GM21723 (cell line): ENCODE data around the gene DLG5.

Experiments
- ATAC-seq: cut with Tn5 transposase; IDR thresholded peaks from one replicate; pipeline ENCODE4 v1.9.1; 2021; ENCODE audit warnings: mild to moderate bottlenecking, moderate library complexity; ENCODE audit not compliant: unreplicated experiment

DLG5 gene

DNA sequence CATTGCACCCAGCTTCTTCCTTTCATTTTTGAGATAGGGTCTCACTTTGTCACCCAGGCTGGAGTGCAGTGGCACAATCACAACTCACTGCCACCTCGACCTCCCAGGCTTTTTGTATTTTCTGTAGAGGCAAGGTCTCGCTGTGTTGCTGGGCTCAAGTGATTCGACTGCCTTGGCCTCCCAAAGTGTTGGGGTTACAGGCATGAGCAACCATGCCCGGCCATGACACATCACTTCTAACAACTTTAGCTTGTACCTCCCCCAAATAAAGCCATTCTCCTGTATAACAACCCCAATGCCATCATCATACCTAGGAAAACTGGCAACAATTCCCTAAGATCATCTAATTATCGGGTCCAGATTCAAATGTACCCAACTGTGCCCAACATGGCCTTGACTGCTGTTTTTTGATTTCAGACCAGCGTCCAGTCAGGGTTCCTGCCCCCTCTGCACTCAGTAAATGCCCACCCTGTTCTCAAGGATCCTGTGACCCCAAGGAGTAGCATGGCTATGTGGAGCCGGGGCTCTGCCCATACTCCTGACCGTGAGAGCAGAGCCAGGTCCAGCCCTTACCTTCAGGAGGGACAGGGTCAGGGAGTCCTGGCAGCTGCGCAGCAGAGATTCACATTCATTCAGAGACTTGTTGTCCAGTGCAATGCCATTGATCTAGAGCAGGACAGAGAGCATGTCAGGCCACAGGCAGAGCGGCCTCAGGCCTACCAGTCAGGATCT is 102.6 kb downstream of the DLG5 start:
- ATAC-seq = no peak

DNA sequence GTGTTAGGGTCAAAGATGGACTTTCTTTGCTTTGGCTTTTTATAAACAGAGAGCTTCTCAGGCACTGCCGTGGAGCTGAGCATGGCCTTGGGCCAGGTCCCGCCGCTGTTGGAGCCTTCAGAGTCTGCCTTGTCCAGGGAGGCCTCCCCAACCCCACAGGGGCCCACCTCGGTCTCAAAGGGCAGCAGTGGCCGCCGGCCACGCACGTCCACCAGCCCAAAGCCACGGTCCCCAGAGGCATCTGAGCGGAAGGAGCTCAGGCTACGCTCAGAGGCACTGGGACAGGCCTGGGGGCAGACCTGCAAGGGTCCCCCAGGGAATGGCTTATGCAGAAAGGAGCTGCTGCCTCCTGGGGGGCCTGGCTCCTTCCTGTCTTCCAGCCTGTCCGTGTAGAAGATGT is 105.0 kb downstream of the DLG5 start:
- ATAC-seq = no peak

DNA sequence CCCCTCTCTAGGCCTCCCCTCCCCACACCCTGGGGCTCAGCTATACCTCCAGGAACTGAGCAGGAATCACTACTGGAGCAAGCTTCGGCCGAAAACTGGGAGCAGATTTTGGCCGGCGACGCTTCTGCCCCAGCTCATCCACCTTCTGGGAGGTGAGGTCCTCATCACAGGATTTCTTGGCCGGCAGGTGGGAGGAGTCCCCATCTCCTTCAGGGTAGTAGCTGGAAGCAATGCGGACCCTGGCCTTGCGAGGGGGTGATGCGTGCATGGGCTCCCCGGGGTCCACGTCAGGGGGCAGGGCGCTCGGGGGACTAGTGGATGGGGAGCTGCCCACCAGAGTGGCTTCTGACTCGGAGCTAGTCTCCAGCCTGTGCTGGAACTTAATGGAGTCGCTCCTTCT is 105.5 kb downstream of the DLG5 start:
- no peak for ATAC-seq

GRCh38 chr10:77820349-77820748 is 106.2 kb downstream of the DLG5 start:
- ATAC-seq = no peak

- no peak for ATAC-seq
Observed at GRCh38 chr10:77819210-77820112, 107.1 kb downstream of the DLG5 start.

- ATAC-seq = no peak
Observed at GRCh38 chr10:77818378-77818777, 108.2 kb downstream of the DLG5 start.

DNA sequence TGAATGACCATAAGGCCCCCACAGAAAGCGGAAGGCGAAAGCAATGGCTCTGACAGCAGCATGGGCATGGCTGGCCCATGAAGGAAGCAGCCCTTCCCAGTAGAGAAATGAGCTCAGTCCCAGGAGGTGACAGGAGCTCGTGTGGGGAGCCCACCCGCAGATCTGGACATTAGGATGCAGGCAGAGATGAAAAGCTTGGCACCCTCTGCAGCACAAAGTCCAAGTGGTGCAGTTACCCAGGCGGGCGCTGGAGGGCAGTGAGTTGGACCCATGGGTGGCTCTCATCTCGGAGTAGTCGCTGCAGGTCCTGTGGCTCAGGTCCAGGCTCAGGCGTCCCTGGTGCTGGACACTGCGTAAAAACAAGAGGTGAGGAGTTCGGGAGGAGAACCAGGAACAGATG is 109.0 kb downstream of the DLG5 start:
- ATAC-seq = no peak

GRCh38 chr10:77816311-77816710 is 110.2 kb downstream of the DLG5 start:
- no peak for ATAC-seq

DNA sequence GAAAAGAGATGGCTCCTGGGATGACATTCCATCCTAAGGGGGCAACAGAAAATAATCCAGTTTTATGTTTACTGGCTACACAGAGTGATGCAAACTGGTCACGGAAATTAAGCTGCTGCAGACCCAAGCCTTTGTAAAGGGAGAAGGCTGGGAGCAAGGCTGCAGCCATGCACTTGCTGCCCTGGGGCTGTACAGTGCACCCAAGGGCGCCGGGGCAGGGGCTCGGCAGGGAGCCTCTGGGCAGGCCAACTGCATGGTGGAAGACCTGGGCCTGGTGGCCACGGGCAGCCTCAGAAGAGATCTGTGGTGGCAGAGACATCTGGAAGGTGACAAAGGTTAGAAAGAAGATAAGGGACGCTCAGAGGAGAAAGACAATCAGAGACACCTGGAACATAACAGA is 113.8 kb downstream of the DLG5 start:
- no peak for ATAC-seq

DNA sequence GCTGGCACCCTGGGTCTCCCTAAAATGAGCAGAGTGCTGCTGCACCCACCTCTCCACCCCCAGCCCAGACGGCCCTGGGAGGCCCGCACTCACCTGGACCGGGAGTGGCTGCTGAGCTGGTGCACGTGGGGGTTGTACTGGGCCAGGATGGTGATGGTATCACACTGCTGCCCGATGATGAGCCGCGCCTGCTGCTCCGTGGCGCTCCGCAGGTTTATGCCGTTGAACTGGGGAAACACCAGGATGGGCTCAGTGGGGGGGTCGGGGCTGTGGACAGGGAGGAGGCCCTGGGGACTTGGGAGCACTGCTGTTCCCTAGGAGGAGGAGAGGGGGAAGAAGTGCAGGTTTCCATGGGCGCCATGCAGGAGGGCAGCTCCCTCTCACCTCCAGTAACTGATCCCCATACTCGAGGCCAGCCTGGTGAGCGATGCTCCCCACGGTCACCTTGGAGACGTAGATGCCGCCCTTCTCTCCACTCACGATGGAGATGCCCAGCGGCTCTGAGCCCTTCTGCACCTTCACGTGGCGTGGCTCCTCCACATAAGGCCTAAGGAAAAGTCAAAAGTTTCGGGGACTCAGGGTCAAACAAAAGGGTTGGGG is 114.6 kb downstream of the DLG5 start:
- ATAC-seq = no peak

DNA sequence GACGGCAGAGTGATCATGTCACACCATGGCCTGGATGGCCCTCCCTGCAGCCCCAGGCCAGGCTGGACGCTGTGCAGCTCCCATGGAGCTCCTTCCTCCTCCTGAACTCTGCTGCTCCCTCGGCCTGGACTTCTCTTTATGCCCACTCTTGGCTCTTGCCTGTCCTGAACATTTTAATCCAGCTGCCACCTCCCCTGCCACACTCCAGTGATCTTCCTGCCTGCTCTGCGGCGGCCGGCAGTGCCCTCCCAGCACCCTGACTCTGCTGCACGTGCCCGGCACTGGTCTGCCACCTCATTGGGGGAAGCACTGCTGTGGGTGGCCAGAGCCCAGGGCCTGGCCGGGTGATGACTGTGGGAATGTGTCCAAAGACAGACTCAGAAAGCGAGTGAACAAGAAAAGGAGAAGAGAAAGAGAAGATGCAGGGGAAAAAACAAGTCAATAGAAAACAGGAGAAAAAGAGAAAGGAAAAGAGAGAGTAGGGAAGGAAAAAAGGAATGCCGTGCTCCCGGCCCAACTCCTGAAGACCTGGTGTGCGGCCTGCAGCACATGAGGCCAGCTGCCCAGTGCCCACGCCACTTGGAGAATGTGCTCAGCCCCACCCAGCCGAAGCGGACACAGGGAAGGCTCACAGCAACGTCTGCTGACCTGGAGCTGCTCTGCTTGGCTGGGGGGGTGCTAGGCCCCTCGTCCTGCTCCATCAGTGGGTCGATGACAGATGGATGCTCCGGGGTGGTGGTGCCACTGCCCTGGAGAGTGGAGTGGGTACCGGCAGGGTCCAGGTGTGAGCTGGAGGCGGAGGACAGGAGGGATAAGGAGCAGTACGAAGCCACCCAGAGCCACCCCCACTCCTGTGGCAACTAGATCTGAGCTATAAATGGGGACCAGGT is 115.9 kb downstream of the DLG5 start:
- no peak for ATAC-seq

DNA sequence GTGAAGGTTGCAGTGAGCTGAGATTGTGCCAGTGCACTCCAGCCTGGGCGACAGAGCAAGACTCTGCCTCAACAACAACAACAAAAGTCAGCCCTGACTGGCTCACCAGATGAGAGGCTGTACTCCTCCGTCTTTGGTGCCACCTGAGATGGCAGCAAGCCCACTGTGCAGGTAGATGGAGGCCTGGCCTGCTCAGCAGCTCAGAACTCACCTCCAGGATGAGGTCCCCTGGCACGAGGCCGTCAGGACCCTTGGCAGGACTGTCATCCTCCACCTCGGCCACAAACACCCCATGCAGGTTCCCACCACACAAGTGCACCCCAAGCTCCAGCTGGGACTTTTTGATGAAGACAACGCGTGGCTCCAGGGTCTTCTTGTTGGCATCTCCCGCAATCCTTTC is 117.2 kb downstream of the DLG5 start:
- no peak for ATAC-seq

- ATAC-seq = no peak
Observed at GRCh38 chr10:77807706-77808105, 118.8 kb downstream of the DLG5 start.

DNA sequence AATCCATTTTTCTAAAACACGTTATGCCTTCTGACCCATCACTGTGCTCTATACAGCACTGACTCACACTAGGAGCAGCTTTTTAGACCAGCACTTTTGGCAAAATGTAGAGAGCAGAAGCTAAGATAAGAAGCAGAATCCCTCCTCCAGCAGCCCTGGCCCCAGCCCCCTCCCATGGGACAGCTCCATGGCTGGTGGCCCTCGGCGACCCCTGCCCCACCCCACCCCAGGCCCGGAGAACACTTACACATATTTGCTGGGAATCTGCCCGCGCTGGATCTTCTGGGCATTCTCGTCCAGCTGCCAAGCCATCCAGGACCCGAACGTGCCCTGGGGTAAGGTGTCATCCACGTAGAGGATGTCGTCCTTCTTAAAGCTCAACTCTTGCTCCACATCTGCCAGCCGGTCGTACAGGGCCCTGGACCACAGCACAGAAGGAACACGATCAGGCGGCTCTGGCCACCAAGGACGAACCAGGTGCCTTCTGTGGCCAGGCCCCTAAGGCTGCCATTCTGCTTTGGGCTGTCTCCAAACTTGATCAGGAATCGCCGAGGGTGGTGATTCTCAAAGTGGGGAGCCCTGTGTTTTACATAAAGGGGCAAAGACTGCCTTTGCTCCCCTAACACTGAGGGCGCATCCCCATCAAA is 119.9 kb downstream of the DLG5 start:
- no peak for ATAC-seq

GRCh38 chr10:77805676-77806075 is 120.9 kb downstream of the DLG5 start:
- no peak for ATAC-seq

DNA sequence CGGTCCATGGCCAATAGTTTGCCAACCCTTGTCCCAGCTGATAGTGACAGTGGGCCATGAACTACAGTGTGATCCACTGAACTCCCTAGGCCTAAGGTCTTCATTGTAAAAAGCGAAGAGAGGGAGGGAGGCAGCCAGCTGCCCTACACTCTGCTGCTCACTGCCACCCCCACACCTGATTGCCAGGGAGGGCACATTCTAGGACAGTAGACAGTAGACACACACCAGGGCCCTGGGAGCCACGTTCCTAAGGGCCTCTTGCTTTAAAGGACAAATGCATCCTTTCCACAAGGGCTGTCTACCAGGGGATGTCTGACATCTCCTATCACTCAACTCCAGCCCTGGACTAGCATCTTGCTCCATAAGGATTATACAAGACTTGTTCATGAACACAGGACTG is 122.2 kb downstream of the DLG5 start:
- ATAC-seq = no peak

- ATAC-seq = peak; percentile 89
Observed at GRCh38 chr10:77801474-77802161, 124.9 kb downstream of the DLG5 start.

DNA sequence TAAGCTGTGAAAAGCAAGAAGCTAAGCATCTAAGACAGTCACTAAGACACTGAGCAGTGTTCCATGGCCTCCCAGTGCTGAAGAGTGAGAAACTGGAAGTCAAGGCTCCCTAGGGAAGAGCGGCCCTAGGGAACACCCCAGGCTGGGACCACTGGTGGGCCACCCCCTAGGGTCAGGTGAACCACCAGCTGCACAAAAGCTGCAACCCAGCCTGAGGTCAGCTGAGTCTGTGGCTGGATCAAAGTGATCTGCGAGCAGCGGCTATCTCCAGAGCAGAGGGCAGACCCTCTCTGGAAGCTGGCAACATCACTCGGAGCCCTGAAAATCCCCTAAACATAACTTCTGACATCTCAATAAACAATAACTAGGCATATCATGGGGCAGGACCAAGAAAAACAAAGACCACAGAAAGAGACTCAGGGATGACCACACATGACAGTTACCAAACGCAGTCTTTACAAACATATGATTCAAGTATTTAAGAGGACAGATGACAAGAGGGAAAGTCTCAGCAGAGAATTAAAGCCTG is 125.8 kb downstream of the DLG5 start:
- ATAC-seq = no peak

DNA sequence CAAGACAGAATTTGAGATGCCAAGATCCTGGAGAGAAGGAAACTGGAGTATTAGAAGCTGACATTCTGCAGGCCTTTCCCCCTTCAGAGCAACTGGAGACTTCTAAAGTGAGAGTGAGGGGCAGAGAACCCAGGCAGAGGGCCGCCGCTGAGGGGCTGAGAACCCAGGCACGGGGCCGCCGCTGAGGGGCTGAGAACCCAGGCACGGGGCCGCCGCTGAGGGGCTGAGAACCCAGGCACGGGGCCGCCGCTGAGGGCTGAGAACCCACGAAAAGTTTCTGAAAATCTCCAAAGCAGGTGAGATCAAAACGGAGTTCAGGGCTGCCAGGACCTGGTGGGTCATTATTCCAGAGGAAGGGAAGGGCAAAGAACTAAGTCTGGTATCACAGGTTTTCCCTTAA is 126.2 kb downstream of the DLG5 start:
- no peak for ATAC-seq

- no peak for ATAC-seq
Observed at GRCh38 chr10:77799352-77799751, 127.2 kb downstream of the DLG5 start.
